ENCODE data around the gene TLR1. TPM values are rescaled to one million over a fixed set of nuclear protein-coding genes. Genes with fewer than 3 reads are reported as not detected.

TLR1 gene
- total RNA-seq, 1 donor from 2014 or later: not detected

- Mint-ChIP-seq H3K4me1 (no peaks in the 10 kb centered on the region), H3K4me3 (no peak overlapping the region), H3K27ac (ENCODE audit: unreplicated experiment) (no peak overlapping the region), H3K36me3 (ENCODE audit: low read depth) (no peaks in the 10 kb centered on the region), H3K9me3 (peaks cover 2% of the 10 kb centered on the region), H3K27me3 (ENCODE audit: low read depth) (no peaks in the 10 kb centered on the region)
- DNase-seq (ENCODE audit: low read depth, low spot score): no peak
- TF ChIP-seq CTCF (conservative IDR thresholded peaks at IDR 0.05): no peak
Measured at GRCh38 chr4:38795087-38795486, 9.5 kb downstream of the TLR1 start.

- Mint-ChIP-seq H3K36me3 (ENCODE audit: low read depth) (no peaks in the 10 kb centered on the region), H3K4me3 (no peak overlapping the region), H3K4me1 (no peaks in the 10 kb centered on the region), H3K27me3 (ENCODE audit: low read depth) (no peaks in the 10 kb centered on the region), H3K27ac (ENCODE audit: unreplicated experiment) (peak overlapping the region; percentile 44), H3K9me3 (no peaks in the 10 kb centered on the region)
- DNase-seq (ENCODE audit: low read depth, low spot score): no peak
- TF ChIP-seq CTCF (conservative IDR thresholded peaks at IDR 0.05): no peak
Measured at GRCh38 chr4:38794051-38794450, 10.5 kb downstream of the TLR1 start.

DNA sequence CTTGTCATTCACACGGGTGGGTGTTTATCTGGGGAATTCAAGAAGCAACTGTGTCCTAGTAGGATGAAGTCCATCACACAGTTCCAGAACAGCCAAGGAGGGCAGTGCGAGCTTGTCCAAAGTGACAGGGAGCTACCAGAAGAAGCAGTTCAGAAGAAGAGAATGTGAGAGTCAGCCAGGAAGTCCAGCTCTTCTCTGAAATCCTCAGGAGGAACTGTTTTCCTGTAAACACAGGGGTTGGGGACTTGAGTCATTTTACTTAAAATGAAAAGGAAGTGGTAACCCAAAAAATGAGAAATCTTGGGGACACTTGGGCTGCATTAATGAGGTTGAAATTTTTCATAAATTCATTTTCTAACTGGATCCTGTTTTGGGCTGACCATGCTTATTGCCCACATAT lies 13.6 kb downstream of the TLR1 start:
- H3K4me3 Mint-ChIP-seq: no peak overlapping the region
- no peaks in the 10 kb centered on the region for H3K9me3 Mint-ChIP-seq
- no peaks in the 10 kb centered on the region for H3K36me3 Mint-ChIP-seq (ENCODE audit: low read depth)
- no peaks in the 10 kb centered on the region for H3K4me1 Mint-ChIP-seq
- DNase-seq (ENCODE audit: low read depth, low spot score): no peak
- no peak for TF ChIP-seq CTCF (conservative IDR thresholded peaks at IDR 0.05)
- H3K27ac Mint-ChIP-seq (ENCODE audit: unreplicated experiment): no peak overlapping the region
- no peaks in the 10 kb centered on the region for H3K27me3 Mint-ChIP-seq (ENCODE audit: low read depth)

- Mint-ChIP-seq H3K4me1 (no peaks in the 10 kb centered on the region), H3K27ac (ENCODE audit: unreplicated experiment) (no peak overlapping the region), H3K27me3 (ENCODE audit: low read depth) (no peaks in the 10 kb centered on the region), H3K4me3 (no peak overlapping the region), H3K9me3 (no peaks in the 10 kb centered on the region), H3K36me3 (ENCODE audit: low read depth) (no peaks in the 10 kb centered on the region)
- DNase-seq (ENCODE audit: low read depth, low spot score): no peak
- no peak for TF ChIP-seq CTCF (conservative IDR thresholded peaks at IDR 0.05)
Measured at GRCh38 chr4:38788317-38788716, 16.3 kb downstream of the TLR1 start.

GRCh38 chr4:38787693-38788092 lies 16.9 kb downstream of the TLR1 start:
- H3K4me1 Mint-ChIP-seq: peaks cover 2% of the 10 kb centered on the region
- no peak for TF ChIP-seq CTCF (conservative IDR thresholded peaks at IDR 0.05)
- no peak overlapping the region for H3K4me3 Mint-ChIP-seq

DNA sequence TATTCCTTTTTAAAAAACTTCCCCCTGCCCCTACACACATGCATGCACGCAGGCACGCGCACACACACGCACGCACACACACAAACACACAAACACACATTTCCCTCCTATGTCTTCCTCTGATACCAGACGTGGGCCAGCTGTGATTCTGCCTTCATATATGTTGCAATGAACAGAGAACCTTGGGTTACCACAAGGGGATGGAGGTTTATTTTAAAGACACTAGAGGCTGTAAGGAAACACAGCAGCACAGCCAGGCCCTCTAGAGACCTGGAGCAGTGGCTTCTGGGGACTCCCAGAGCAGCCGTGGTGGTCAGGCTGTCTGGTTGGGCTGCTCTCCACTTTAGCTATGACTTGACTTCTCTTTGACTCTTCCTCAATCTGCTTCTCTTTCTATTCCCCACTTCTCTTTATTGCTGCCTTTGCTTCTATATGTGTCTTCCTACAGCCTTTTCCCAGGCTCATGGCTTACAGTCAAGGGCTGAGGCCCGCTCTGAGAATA lies 18.6 kb downstream of the TLR1 start:
- peaks cover 3% of the 10 kb centered on the region for H3K4me1 Mint-ChIP-seq
- no peak overlapping the region for H3K4me3 Mint-ChIP-seq
- no peaks in the 10 kb centered on the region for H3K27me3 Mint-ChIP-seq (ENCODE audit: low read depth)
- H3K36me3 Mint-ChIP-seq (ENCODE audit: low read depth): no peaks in the 10 kb centered on the region
- no peaks in the 10 kb centered on the region for H3K9me3 Mint-ChIP-seq
- no peak for TF ChIP-seq CTCF (conservative IDR thresholded peaks at IDR 0.05)
- no peak for DNase-seq (ENCODE audit: low read depth, low spot score)
- no peak overlapping the region for H3K27ac Mint-ChIP-seq (ENCODE audit: unreplicated experiment)

More at GRCh38 chr4:38787693-38788092, 16.9 kb downstream of the TLR1 start:
- Mint-ChIP-seq H3K9me3 (no peaks in the 10 kb centered on the region), H3K27ac (ENCODE audit: unreplicated experiment) (no peak overlapping the region), H3K36me3 (ENCODE audit: low read depth) (no peaks in the 10 kb centered on the region), H3K27me3 (ENCODE audit: low read depth) (no peaks in the 10 kb centered on the region)
- DNase-seq (ENCODE audit: low read depth, low spot score): no peak
